Transverse colon (tissue), 4 donors: ENCODE measurements around the gene CDK13. TPM values are rescaled to one million over a fixed set of nuclear protein-coding genes. Genes with fewer than 3 reads are reported as not detected.

ENCODE experiments used
- DNase-seq: peaks from one replicate; pipeline ENCODE4 v3.0.0-alpha.2; 2019
- H3K27ac ChIP-seq, 4 donors: fragments of 200-600 bp; sonication (generic); 2 replicates each; pipeline ENCODE4 v1.5.1; 2016 to 2018; ENCODE audit warnings: inconsistent platforms in 4 of 4
- H3K27me3 ChIP-seq: fragments of 200-600 bp; sonication (generic); 2 replicates; pipeline ENCODE4 v1.5.1; 2017; ENCODE audit warnings: inconsistent platforms
- H3K36me3 ChIP-seq, 4 donors: fragments of 200-600 bp; sonication (generic); 2 replicates each; pipeline ENCODE4 v1.5.1; 2017 to 2019; ENCODE audit warnings: inconsistent platforms in 4 of 4
- H3K4me1 ChIP-seq, 4 donors: fragments of 200-600 bp; sonication (generic); 2 replicates each; pipeline ENCODE4 v1.5.1; 2017 to 2020; ENCODE audit warnings: inconsistent platforms in 4 of 4
- H3K4me3 ChIP-seq, 4 donors: fragments of 200-600 bp; sonication (generic); 1 replicate in 1 of 4; 2 replicates in 3 of 4; pipeline versions ENCODE4 v1.5.1 to v1.6.1; 2017 to 2019; ENCODE audit warnings: inconsistent platforms in 4 of 4
- H3K9me3 ChIP-seq, 2 donors: fragments of 200-600 bp; sonication (generic); 2 replicates each; pipeline ENCODE4 v1.5.1; 2017 to 2019; ENCODE audit warnings: inconsistent platforms in 2 of 2
- CTCF ChIP-seq, 5 experiments: fragments of 200-600 bp in 3 of 5; fragments of 450-650 bp in 2 of 5; sonication (generic) in 3 of 5; IDR thresholded peaks; 1 replicate in 2 of 5; 2 replicates in 3 of 5; pipeline ENCODE4 v1.5.1; 2016 to 2017; ENCODE audit warnings: antibody characterized with exemption in 5 of 5, inconsistent platforms in 3 of 5, mild to moderate bottlenecking in 2 of 5, moderate library complexity in 1 of 5
- EP300 ChIP-seq: sonication (generic); formaldehyde crosslinking; IDR thresholded peaks from one replicate; pipeline ENCODE4 v1.6.1; 2017; ENCODE audit warnings: antibody characterized with exemption, low read depth
- POLR2A ChIP-seq: fragments of 450-650 bp; IDR thresholded peaks from one replicate; pipeline ENCODE4 v1.6.1; 2016; ENCODE audit warnings: antibody characterized with exemption, mild to moderate bottlenecking, moderate library complexity
- POLR2AphosphoS5 ChIP-seq, 3 donors: sonication (generic); formaldehyde crosslinking; IDR thresholded peaks; one replicate each; pipeline ENCODE4 v1.6.1; 2016; ENCODE audit warnings: antibody characterized with exemption in 3 of 3
- WGBS, 2 donors: methylation state at CpG; one replicate each; pipeline ENCODE4 v1.1.5; 2018; ENCODE audit warnings: low coverage in 1 of 2; 5-methylcytosine and 5-hydroxymethylcytosine counted together
- in situ Hi-C, 4 donors: fragments of 200-750 bp; cut with MboI; loops; one replicate each; pipeline versions ENCODE4 v1.15.0 to v1.15.1; 2017; ENCODE audit warnings: low sequenced_read_pairs in 3 of 4, low pct_ligation_motif_present in 1 of 4, low pct_unique_long_range_greater_than_20kb in 1 of 4
- intact Hi-C: fragments of 100-400 bp; cut with DNase I; formaldehyde crosslinking; loops from one replicate; pipeline ENCODE4 v1.15.1; 2023; ENCODE audit warnings: low total_unique reads
- total RNA-seq, 4 donors: library from RNA; depleted of rRNA; stranded (reverse); fragments of >200 nt; gene quantifications; one replicate each; pipeline ENCODE4 v1.1.0, GENCODE V29; 2016

Gene CDK13
- total RNA-seq, 4 donors from 2014 or later = 102 to 192 (median 128) TPM

- TF ChIP-seq POLR2A = no peak
- in situ Hi-C loops (no loop called here), intact Hi-C loops (no loop called here)
Measured at GRCh38 chr7:39958038-39958437, 8.0 kb downstream of the CDK13 start.

GRCh38 chr7:39967406-39968161 lies 17.5 kb downstream of the CDK13 start:
- in situ Hi-C loops = no loop called here
- no peaks in the 10 kb centered on the region for H3K36me3 ChIP-seq
- H3K27me3 ChIP-seq = no peaks in the 10 kb centered on the region
- intact Hi-C loops = no loop called here
- no peak for TF ChIP-seq POLR2AphosphoS5 (IDR thresholded peaks at IDR 0.05)
- TF ChIP-seq CTCF (IDR thresholded peaks at IDR 0.05) = no peak
- no peak for TF ChIP-seq EP300
- no peak for TF ChIP-seq POLR2A
- no peak for DNase-seq
- peaks cover 3 to 38% (median 9%) of the 10 kb centered on the region in 4 donors for H3K4me1 ChIP-seq
- no peak overlapping the region for H3K27ac ChIP-seq
- H3K4me3 ChIP-seq = no peak overlapping the region
- WGBS, 2 donors = 85 to 100% methylated on average over 2 of the region's 2 CpGs
- no peaks in the 10 kb centered on the region for H3K9me3 ChIP-seq

More at GRCh38 chr7:39958038-39958437, 8.0 kb downstream of the CDK13 start:
- Histone ChIP-seq H3K4me1 (peaks cover 15 to 58% (median 35%) of the 10 kb centered on the region in 4 donors), H3K27me3 (no peaks in the 10 kb centered on the region), H3K4me3 (no peak overlapping the region), H3K36me3 (no peaks in the 10 kb centered on the region), H3K9me3 (no peaks in the 10 kb centered on the region), H3K27ac (no peak overlapping the region)
- WGBS, 2 donors = 59 to 65% methylated on average over 3 of the region's 3 CpGs
- DNase-seq = no peak

- Histone ChIP-seq H3K27me3 (no peaks in the 10 kb centered on the region), H3K9me3 (no peaks in the 10 kb centered on the region), H3K36me3 (no peaks in the 10 kb centered on the region), H3K4me1 (peaks cover 3 to 47% (median 9%) of the 10 kb centered on the region in 4 donors), H3K27ac (no peak overlapping the region), H3K4me3 (no peak overlapping the region)
- no peak for DNase-seq
- no peak for TF ChIP-seq POLR2AphosphoS5 (IDR thresholded peaks at IDR 0.05)
- no peak for TF ChIP-seq EP300
- no peak for TF ChIP-seq CTCF (IDR thresholded peaks at IDR 0.05)
- 88 to 100% methylated on average over 1 of the region's 1 CpG for WGBS, 2 donors
- intact Hi-C loops = no loop called here
- in situ Hi-C loops = no loop called here
Measured at GRCh38 chr7:39969431-39969830, 19.4 kb downstream of the CDK13 start.

- WGBS, 2 donors = 65 to 66% methylated on average over 3 of the region's 3 CpGs
- intact Hi-C loops = no loop called here
- Histone ChIP-seq H3K9me3 (no peaks in the 10 kb centered on the region), H3K27ac (no peak overlapping the region), H3K4me1 (peaks cover 9 to 56% (median 11%) of the 10 kb centered on the region in 4 donors), H3K4me3 (no peak overlapping the region), H3K27me3 (no peaks in the 10 kb centered on the region), H3K36me3 (no peaks in the 10 kb centered on the region)
- in situ Hi-C loops = no loop called here
- TF ChIP-seq EP300 (no peak), POLR2AphosphoS5 (IDR thresholded peaks at IDR 0.05) (no peak), POLR2A (no peak), CTCF (IDR thresholded peaks at IDR 0.05) (no peak)
- no peak for DNase-seq
Measured at GRCh38 chr7:39971924-39972323, 21.9 kb downstream of the CDK13 start.

GRCh38 chr7:39973801-39974200 lies 23.7 kb downstream of the CDK13 start:
- peaks cover 9 to 70% (median 19%) of the 10 kb centered on the region in 4 donors for H3K4me1 ChIP-seq
- H3K27ac ChIP-seq = no peak overlapping the region
- no peaks in the 10 kb centered on the region for H3K36me3 ChIP-seq
- H3K9me3 ChIP-seq = no peaks in the 10 kb centered on the region
- intact Hi-C loops (no loop called here), in situ Hi-C loops (no loop called here)
- TF ChIP-seq POLR2A = no peak
- no peak for TF ChIP-seq POLR2AphosphoS5 (IDR thresholded peaks at IDR 0.05)
- TF ChIP-seq CTCF (IDR thresholded peaks at IDR 0.05) = no peak
- no peak for TF ChIP-seq EP300
- WGBS, 2 donors = 67 to 94% methylated on average over 2 of the region's 2 CpGs
- H3K27me3 ChIP-seq = no peaks in the 10 kb centered on the region
- DNase-seq = no peak
- no peak overlapping the region for H3K4me3 ChIP-seq
